ENCODE results near the gene CCNA2. TPM values are rescaled to one million over a fixed set of nuclear protein-coding genes. Genes with fewer than 3 reads are reported as not detected.

CCNA2 gene
- polyA plus RNA-seq, 2 of the 4 experiments (the other 2 are of a cell fraction): 34.9 to 51.0 TPM

DNA sequence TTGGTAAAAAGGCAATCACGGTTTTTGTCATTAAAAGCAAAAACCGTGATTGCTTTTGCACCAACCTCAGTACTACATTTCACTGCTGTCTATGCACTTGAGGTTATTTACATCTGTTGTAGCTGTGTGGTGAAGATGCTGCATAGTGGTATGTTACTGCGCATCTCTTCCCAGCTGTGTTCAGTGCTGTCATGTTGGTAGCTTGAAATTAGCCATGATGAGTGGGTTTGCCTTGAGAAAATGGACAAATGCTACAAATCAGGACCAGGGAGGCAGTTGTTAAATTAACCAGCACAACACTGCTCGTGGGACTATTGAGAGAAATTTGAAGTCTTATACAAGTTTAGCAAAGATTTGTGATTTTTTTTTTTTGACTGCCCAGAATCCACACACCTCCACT lies 56.5 kb downstream of the CCNA2 start (continued):
- no peak for TF ChIP-seq BHLHE40 (IDR thresholded peaks at IDR 0.05; ENCODE audit: low read depth, low read length)
- no peak for TF ChIP-seq PHF8 (IDR thresholded peaks at IDR 0.05; ENCODE audit: borderline replicate concordance, low read depth)
- no peak for TF ChIP-seq TFCP2L1 (CRISPR knock-in tag; IDR thresholded peaks at IDR 0.05)

Other genes with a start within 250 kb of the CCNA2 start
- gene ANXA5, start 126.9 kb downstream of the CCNA2 start, polyA plus RNA-seq (2011; rRNA removed): 330 and 356 TPM in 2 replicates
- 412 to 461 TPM (median 441 TPM) in 3 replicates for gene ANXA5, start 126.9 kb downstream of the CCNA2 start, polyA plus RNA-seq (2017; fragmentation: RNase III; extraction: RNeasy Plus Mini Kit Qiagen cat#74134 plus additional on column Dnase treatment)
- 0.12 TPM in 2 replicates for gene SMIM43, start 58.7 kb downstream of the CCNA2 start, polyA plus RNA-seq (2011; rRNA removed)
- gene SMIM43, start 58.7 kb downstream of the CCNA2 start, polyA plus RNA-seq (2017; fragmentation: RNase III; extraction: RNeasy Plus Mini Kit Qiagen cat#74134 plus additional on column Dnase treatment): 0.38 to 0.45 TPM (median 0.41 TPM) in 3 replicates
- 30.7 and 43.1 TPM in 2 replicates for gene EXOSC9, start 22.6 kb downstream of the CCNA2 start, polyA plus RNA-seq (2011; rRNA removed)
- 31.6 to 36.2 TPM (median 33.6 TPM) in 3 replicates for gene EXOSC9, start 22.6 kb downstream of the CCNA2 start, polyA plus RNA-seq (2017; fragmentation: RNase III; extraction: RNeasy Plus Mini Kit Qiagen cat#74134 plus additional on column Dnase treatment)
- 13.8 and 17.7 TPM in 2 replicates for gene BBS7, start 46.6 kb upstream of the CCNA2 start, polyA plus RNA-seq (2011; rRNA removed)
- 11.1 to 12.6 TPM (median 12.5 TPM) in 3 replicates for gene BBS7, start 46.6 kb upstream of the CCNA2 start, polyA plus RNA-seq (2017; fragmentation: RNase III; extraction: RNeasy Plus Mini Kit Qiagen cat#74134 plus additional on column Dnase treatment)
- 0.04 TPM in 1 of 2 replicates, not detected in the other for gene TRPC3, start 128.2 kb upstream of the CCNA2 start, polyA plus RNA-seq (2011; rRNA removed)
- gene TRPC3, start 128.2 kb upstream of the CCNA2 start, polyA plus RNA-seq (2017; fragmentation: RNase III; extraction: RNeasy Plus Mini Kit Qiagen cat#74134 plus additional on column Dnase treatment): 0.03 TPM in 1 of 3 replicates, not detected in the others

Data from A549 (cell line).